Body of pancreas (tissue), 4 donors: ENCODE results near the gene C10orf90. TPM values are rescaled to one million over a fixed set of nuclear protein-coding genes. Genes with fewer than 3 reads are reported as not detected.

Experiments
- ATAC-seq: fragments of 150-250 bp; one replicate; pipeline ENCODE4 v1.9.1; 2016
- DNase-seq, 4 donors: peaks; one replicate each; pipeline ENCODE4 v3.0.0-alpha.2; 2019
- H3K27ac ChIP-seq, 4 donors: fragments of 200-600 bp; sonication (generic); 1 replicate in 3 of 4; 2 replicates in 1 of 4; pipeline versions ENCODE4 v1.5.1 to v1.6.1; 2016 to 2019; ENCODE audit warnings: mild to moderate bottlenecking in 1 of 4, mixed read lengths in 1 of 4, moderate library complexity in 1 of 4
- H3K27me3 ChIP-seq, 2 donors: fragments of 200-600 bp; sonication (generic); one replicate each; pipeline ENCODE4 v1.6.0; 2016; ENCODE audit warnings: mild to moderate bottlenecking in 1 of 2
- H3K36me3 ChIP-seq, 2 donors: fragments of 200-600 bp; sonication (generic); replicated peaks in 1 of 2; 2 replicates each; pipeline ENCODE4 v1.5.1; 2016; ENCODE audit warnings: low read depth in 2 of 2; ENCODE audit not compliant: insufficient read depth in 1 of 2
- H3K4me1 ChIP-seq: fragments of 200-600 bp; sonication (generic); one replicate; pipeline ENCODE4 v1.6.0; 2016
- H3K4me3 ChIP-seq, 2 donors: fragments of 200-600 bp; sonication (generic); 1 replicate in 1 of 2; 2 replicates in 1 of 2; pipeline ENCODE4 v1.5.1; 2016 to 2019
- H3K9me3 ChIP-seq, 3 donors: fragments of 200-600 bp; sonication (generic); 1 replicate in 2 of 3; 2 replicates in 1 of 3; pipeline ENCODE4 v1.5.1; 2016
- POLR2A ChIP-seq, 3 donors: fragments of 450-650 bp; IDR thresholded peaks; one replicate each; pipeline ENCODE4 v1.6.1; 2016; ENCODE audit warnings: antibody characterized with exemption in 3 of 3, mild to moderate bottlenecking in 2 of 3
- WGBS, 2 donors: methylation state at CpG; one replicate each; pipeline ENCODE4 v1.1.5; 2017; 5-methylcytosine and 5-hydroxymethylcytosine counted together
- intact Hi-C: fragments of 100-400 bp; cut with DNase I; formaldehyde crosslinking; loops from one replicate; pipeline ENCODE4 v1.15.1; 2023
- total RNA-seq, 2 donors: library from RNA; depleted of rRNA; stranded (reverse); fragments of >200 nt; gene quantifications; one replicate each; pipeline ENCODE4 v1.1.0, GENCODE V29; 2016
- TF ChIP-seq, protein P1 (sequence below), 7 experiments: fragments of 450-650 bp in 4 of 7; fragments of 200-600 bp in 3 of 7; sonication (generic) in 3 of 7; IDR thresholded peaks; one replicate each; pipeline ENCODE4 v1.5.1; 2016 to 2019; ENCODE audit warnings: antibody characterized with exemption in 7 of 7

The C10orf90 gene
- total RNA-seq, 2 donors from 2014 or later, result not detected

DNA sequence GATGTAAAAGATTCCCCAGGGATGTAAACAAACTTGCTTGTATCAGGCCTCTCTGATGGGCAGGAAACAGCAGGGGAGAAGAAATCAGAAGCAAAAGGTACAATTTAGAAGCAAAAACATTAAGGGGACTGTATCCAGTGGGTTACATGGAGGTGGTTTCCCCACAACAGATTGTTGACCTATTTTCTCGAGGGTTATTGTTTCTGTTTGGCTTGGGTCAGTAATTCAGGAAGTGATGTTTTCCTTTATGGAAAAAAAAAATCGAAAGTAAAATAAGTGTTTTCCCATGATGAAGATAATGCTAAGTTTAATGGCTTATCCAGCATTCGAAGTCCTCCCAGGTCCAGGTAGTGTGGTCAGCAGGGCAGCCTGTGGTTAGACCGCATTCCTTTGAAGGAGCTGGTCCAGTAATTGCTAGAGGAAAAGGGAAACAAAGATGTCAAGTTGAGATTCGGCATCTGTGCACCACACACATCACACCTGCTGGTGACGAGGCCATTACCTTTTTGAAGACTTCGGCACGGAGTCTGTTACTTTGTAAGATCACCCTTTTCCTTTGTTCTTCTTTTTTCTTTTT, 244.9 kb downstream of the C10orf90 start:
- DNase-seq (no peak), ATAC-seq (no peak)
- no peak overlapping the region for H3K4me3 ChIP-seq
- WGBS, 2 donors, result 43 to 59% methylated on average over 8 of the region's 8 CpGs
- no peak overlapping the region for H3K27ac ChIP-seq
- no peaks in the 10 kb centered on the region for H3K4me1 ChIP-seq
- intact Hi-C loops, result no loop called here
- no peak for TF ChIP-seq POLR2A (IDR thresholded peaks at IDR 0.05)
- TF ChIP-seq, protein P1, sequence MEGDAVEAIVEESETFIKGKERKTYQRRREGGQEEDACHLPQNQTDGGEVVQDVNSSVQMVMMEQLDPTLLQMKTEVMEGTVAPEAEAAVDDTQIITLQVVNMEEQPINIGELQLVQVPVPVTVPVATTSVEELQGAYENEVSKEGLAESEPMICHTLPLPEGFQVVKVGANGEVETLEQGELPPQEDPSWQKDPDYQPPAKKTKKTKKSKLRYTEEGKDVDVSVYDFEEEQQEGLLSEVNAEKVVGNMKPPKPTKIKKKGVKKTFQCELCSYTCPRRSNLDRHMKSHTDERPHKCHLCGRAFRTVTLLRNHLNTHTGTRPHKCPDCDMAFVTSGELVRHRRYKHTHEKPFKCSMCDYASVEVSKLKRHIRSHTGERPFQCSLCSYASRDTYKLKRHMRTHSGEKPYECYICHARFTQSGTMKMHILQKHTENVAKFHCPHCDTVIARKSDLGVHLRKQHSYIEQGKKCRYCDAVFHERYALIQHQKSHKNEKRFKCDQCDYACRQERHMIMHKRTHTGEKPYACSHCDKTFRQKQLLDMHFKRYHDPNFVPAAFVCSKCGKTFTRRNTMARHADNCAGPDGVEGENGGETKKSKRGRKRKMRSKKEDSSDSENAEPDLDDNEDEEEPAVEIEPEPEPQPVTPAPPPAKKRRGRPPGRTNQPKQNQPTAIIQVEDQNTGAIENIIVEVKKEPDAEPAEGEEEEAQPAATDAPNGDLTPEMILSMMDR (IDR thresholded peaks at IDR 0.05), result no peak
- H3K36me3 ChIP-seq, result no peaks in the 10 kb centered on the region
- peaks cover 0 to 6% (median 0%) of the 10 kb centered on the region in 3 donors for H3K9me3 ChIP-seq
- H3K27me3 ChIP-seq, result no peaks in the 10 kb centered on the region

DNA sequence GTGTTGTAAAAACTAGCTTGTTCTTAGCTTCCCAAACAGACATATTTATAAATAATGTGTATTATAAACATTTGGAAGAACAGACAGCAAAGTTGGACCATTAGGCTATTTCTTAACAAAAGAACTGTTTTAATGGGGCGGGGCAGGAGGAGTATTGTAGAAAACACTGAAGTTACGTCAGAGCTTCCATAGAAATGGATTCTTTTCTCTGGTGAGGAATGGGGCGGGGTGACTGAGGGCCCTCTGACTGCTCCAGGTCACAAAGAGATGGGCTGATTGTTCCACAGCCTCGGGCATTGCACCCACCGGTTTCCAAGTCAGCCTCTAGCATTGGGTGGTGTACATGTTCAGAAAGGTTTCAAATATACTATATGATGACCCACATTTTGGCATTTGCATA, 245.5 kb downstream of the C10orf90 start:
- ATAC-seq, result no peak
- H3K4me1 ChIP-seq, result no peaks in the 10 kb centered on the region
- intact Hi-C loops, result no loop called here

DNA sequence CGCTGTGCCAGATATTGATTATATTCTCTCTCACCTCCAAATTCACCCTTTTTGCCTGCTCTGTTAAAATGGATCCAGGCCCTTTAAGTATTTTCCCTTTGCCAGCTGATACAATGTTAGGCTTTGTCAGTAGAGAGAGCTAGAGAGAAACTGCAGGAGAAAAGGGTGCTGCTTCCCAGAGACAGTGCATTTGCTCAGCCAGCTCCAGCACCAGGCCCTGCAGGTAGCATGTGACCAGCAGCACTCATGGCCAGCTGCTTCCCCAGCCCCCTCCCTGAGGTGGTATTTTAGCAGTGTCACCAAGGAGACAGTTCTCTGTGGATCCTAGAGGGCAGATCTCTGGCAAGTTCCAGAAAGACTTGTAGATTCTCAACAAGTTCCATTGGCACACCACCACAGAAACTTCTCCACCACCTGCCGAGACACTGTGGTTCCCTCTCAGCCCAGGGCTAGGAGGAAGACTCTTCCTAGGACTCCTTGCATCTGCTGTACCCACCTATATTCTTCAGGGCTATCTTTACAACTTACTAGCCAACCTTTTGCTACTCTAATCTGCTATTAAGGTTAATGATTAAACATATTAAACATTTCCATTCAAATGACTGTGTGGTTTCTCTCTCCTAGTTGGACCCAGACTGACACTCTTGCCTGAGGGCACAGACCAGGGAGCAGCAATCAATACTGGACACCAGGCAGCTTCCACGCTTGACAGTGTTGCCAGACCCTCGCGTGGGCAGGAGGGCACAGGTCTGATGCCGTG, 246.6 kb downstream of the C10orf90 start:
- intact Hi-C loops, result no loop called here
- no peak for ATAC-seq
- TF ChIP-seq, protein P1 (IDR thresholded peaks at IDR 0.05), result no peak
- no peak for TF ChIP-seq POLR2A (IDR thresholded peaks at IDR 0.05)

More for the DNA sequence above, 245.5 kb downstream of the C10orf90 start:
- no peaks in the 10 kb centered on the region for H3K36me3 ChIP-seq
- no peak overlapping the region for H3K4me3 ChIP-seq
- no peaks in the 10 kb centered on the region for H3K27me3 ChIP-seq
- peaks cover 0 to 6% (median 0%) of the 10 kb centered on the region in 3 donors for H3K9me3 ChIP-seq
- no peak for DNase-seq
- WGBS, 2 donors, result 70 to 75% methylated on average over 5 of the region's 5 CpGs
- no peak for TF ChIP-seq POLR2A (IDR thresholded peaks at IDR 0.05)
- TF ChIP-seq, protein P1 (IDR thresholded peaks at IDR 0.05), result no peak
- no peak overlapping the region for H3K27ac ChIP-seq

DNA sequence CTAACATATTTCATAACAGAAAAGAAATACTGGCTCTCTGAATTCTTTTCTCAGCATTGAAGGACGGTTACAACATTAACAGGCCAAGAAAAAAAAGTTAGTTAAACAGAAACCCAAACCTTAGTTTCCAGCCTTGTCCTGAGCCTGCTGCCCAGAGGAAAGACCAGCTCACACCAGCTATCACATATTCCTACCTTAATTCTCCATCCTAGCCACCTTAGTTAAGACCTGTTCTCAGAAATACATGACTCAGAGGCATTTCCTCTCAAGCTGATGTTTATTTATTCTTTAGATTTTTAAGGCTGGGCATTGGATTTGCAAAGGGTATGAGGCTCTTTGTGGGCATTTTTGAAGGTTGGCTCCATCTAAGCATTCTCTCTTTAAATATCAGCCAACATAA, 247.9 kb downstream of the C10orf90 start:
- WGBS, 2 donors, result 33 to 63% methylated on average over 1 of the region's 1 CpG
- H3K36me3 ChIP-seq, result no peaks in the 10 kb centered on the region
- peaks cover 0 to 6% (median 0%) of the 10 kb centered on the region in 3 donors for H3K9me3 ChIP-seq
- intact Hi-C loops, result no loop called here
- ATAC-seq (no peak), DNase-seq (no peak)
- H3K4me1 ChIP-seq, result no peaks in the 10 kb centered on the region
- no peak overlapping the region for H3K27ac ChIP-seq
- H3K27me3 ChIP-seq, result no peaks in the 10 kb centered on the region
- TF ChIP-seq, protein P1 (IDR thresholded peaks at IDR 0.05), result no peak
- TF ChIP-seq POLR2A (IDR thresholded peaks at IDR 0.05), result no peak
- H3K4me3 ChIP-seq, result no peak overlapping the region

More for the DNA sequence above, 246.6 kb downstream of the C10orf90 start:
- H3K4me1 ChIP-seq, result no peaks in the 10 kb centered on the region
- H3K27me3 ChIP-seq, result no peaks in the 10 kb centered on the region
- no peaks in the 10 kb centered on the region for H3K36me3 ChIP-seq
- DNase-seq, result no peak
- no peak overlapping the region for H3K4me3 ChIP-seq
- WGBS, 2 donors, result 42 to 60% methylated on average over 6 of the region's 6 CpGs
- H3K27ac ChIP-seq, result no peak overlapping the region
- H3K9me3 ChIP-seq, result peaks cover 0 to 6% (median 0%) of the 10 kb centered on the region in 3 donors
